GM12878 (cell line): ENCODE measurements around the gene ZNF785. TPM values are rescaled to one million over a fixed set of nuclear protein-coding genes. Genes with fewer than 3 reads are reported as not detected.

Experiments used
- ATAC-seq: fragments of 200-7000 bp; cut with Tn5 transposase; 3 replicates; pipeline ENCODE4 v1.9.1; 2020; ENCODE audit warnings: mild to moderate bottlenecking, moderate library complexity
- BruUV-seq: library from RNA; stranded (reverse); fragments of 400-500 nt; replicated peaks from 2 replicates; lab custom pipeline; 2021; lab: Mats Ljungman, UMichigan
- CTCF ChIA-PET: fragments of 300-600 bp; sonication (Branson Sonifier 250); formaldehyde crosslinking; extraction: SDS; loops from one replicate; lab custom pipeline; 2021; ENCODE audit warnings: inconsistent platforms; lab: Yijun Ruan, JAX
- POLR2A ChIA-PET: fragments of 350-600 bp; formaldehyde crosslinking; extraction: SDS; loops from one replicate; lab custom pipeline; 2021; ENCODE audit warnings: inconsistent platforms; lab: Charles Lee
- RAD21 ChIA-PET: fragments of 300-600 bp; sonication (Branson Sonifier 250); formaldehyde crosslinking; loops from one replicate; lab custom pipeline; 2023; ENCODE audit warnings: antibody characterized with exemption; ENCODE audit not compliant: unreplicated experiment; lab: Charles Lee
- SMC1A ChIA-PET: fragments of 300-600 bp; sonication (Branson Sonifier 250); formaldehyde crosslinking; loops from one replicate; lab custom pipeline; 2023; ENCODE audit not compliant: unreplicated experiment, uncharacterized antibody; lab: Charles Lee
- DNase-seq: peaks from one replicate; pipeline ENCODE4 v3.0.0-alpha.2; 2011; ENCODE audit warnings: low read depth, low spot score
- FAIRE-seq: peaks from 3 replicates; lab custom pipeline; 2011; peaks lifted over from hg19 to GRCh38; lab: Jason Lieb, UNC
- H2AFZ ChIP-seq: 2 replicates; pipeline ENCODE4 v1.6.0; 2011; ENCODE audit warnings: low read depth, low read length, control low read depth; ENCODE audit not compliant: control insufficient read depth
- H3K27ac ChIP-seq: 2 replicates; pipeline ENCODE4 v1.5.1; 2011; ENCODE audit warnings: control low read depth; ENCODE audit not compliant: control insufficient read depth, insufficient read depth
- H3K27me3 ChIP-seq, 2 experiments: replicated peaks in 1 of 2; 2 replicates each; pipeline versions ENCODE4 v1.6.0 to v1.6.1; 2011; ENCODE audit warnings: low read length in 1 of 2; ENCODE audit not compliant: control insufficient read depth in 2 of 2, insufficient read depth in 2 of 2
- H3K36me3 ChIP-seq, 2 experiments: 2 replicates each; pipeline ENCODE4 v1.5.1; 2011; ENCODE audit warnings: low read length in 1 of 2; ENCODE audit not compliant: control insufficient read depth in 2 of 2, insufficient read depth in 2 of 2
- H3K4me1 ChIP-seq: 2 replicates; pipeline ENCODE4 v1.6.1; 2011; ENCODE audit warnings: mild to moderate bottlenecking, low read length, moderate library complexity, mixed read lengths; ENCODE audit not compliant: control insufficient read depth, insufficient read depth
- H3K4me2 ChIP-seq: 2 replicates; pipeline ENCODE4 v1.6.0; 2011; ENCODE audit warnings: control low read depth; ENCODE audit not compliant: control insufficient read depth, insufficient read depth
- H3K4me3 ChIP-seq: fragments of 200-600 bp; sonication (generic); 2 replicates; pipeline ENCODE4 v1.5.1; 2016
- H3K79me2 ChIP-seq: 2 replicates; pipeline ENCODE4 v1.6.0; 2011; ENCODE audit warnings: low read length; ENCODE audit not compliant: control insufficient read depth, insufficient read depth
- H3K9ac ChIP-seq: 2 replicates; pipeline ENCODE4 v1.8.0; 2011; ENCODE audit warnings: low read length, control low read depth, mixed read lengths; ENCODE audit not compliant: control insufficient read depth, insufficient read depth
- H3K9me3 ChIP-seq: replicated peaks from 3 replicates; pipeline ENCODE4 v1.5.1; 2011; ENCODE audit warnings: mild to moderate bottlenecking, low read length; ENCODE audit not compliant: control insufficient read depth, insufficient read depth
- H4K20me1 ChIP-seq: 2 replicates; pipeline ENCODE4 v1.6.0; 2011; ENCODE audit not compliant: control insufficient read depth, insufficient read depth
- BACH1 ChIP-seq: fragments of 450-650 bp; IDR thresholded peaks from 2 replicates; pipeline ENCODE4 v1.6.1; 2017; ENCODE audit warnings: mild to moderate bottlenecking, borderline replicate concordance
- CHD2 ChIP-seq: IDR thresholded peaks from 2 replicates; pipeline ENCODE4 v1.6.1; 2011; ENCODE audit warnings: low read depth, low read length, improper control_type of control experiment, borderline replicate concordance
- HDAC2 ChIP-seq: fragments of 200-600 bp; sonication (generic); IDR thresholded peaks from 2 replicates; pipeline ENCODE4 v1.6.1; 2017
- MAX ChIP-seq: IDR thresholded peaks from 2 replicates; pipeline ENCODE4 v1.6.1; 2012; ENCODE audit warnings: low read depth, low read length, improper control_type of control experiment
- MLLT1 ChIP-seq: fragments of 450-650 bp; IDR thresholded peaks from 2 replicates; pipeline ENCODE4 v1.6.1; 2016; ENCODE audit warnings: mild to moderate bottlenecking
- MYC ChIP-seq: IDR thresholded peaks from 2 replicates; pipeline ENCODE4 v1.6.1; 2011; ENCODE audit warnings: mild to moderate bottlenecking, low read length, moderate library complexity, inconsistent platforms; ENCODE audit not compliant: insufficient read depth, insufficient replicate concordance, insufficient read length, severe bottlenecking
- NBN ChIP-seq: fragments of 450-650 bp; IDR thresholded peaks from 2 replicates; pipeline ENCODE4 v1.6.1; 2016
- NR2C1 ChIP-seq: fragments of 450-650 bp; IDR thresholded peaks from 2 replicates; pipeline ENCODE4 v1.6.1; 2017; ENCODE audit warnings: antibody characterized with exemption, mild to moderate bottlenecking, moderate library complexity
- PKNOX1 ChIP-seq: fragments of 450-650 bp; IDR thresholded peaks from 2 replicates; pipeline ENCODE4 v1.6.1; 2016; ENCODE audit warnings: mild to moderate bottlenecking
- PML ChIP-seq: IDR thresholded peaks from 2 replicates; pipeline ENCODE4 v1.6.1; 2012; ENCODE audit warnings: low read length, inconsistent platforms
- POLR2A ChIP-seq: IDR thresholded peaks from 2 replicates; pipeline ENCODE4 v1.6.1; 2011; ENCODE audit warnings: low read depth, mild to moderate bottlenecking, low read length
- RAD21 ChIP-seq: IDR thresholded peaks from 2 replicates; pipeline ENCODE4 v1.6.1; 2011; ENCODE audit warnings: mild to moderate bottlenecking, low read depth, low read length, moderate library complexity; ENCODE audit not compliant: insufficient read depth
- ZBTB33 ChIP-seq: fragments of 450-650 bp; IDR thresholded peaks from 2 replicates; pipeline ENCODE4 v1.6.1; 2017; ENCODE audit warnings: mild to moderate bottlenecking
- WGBS: methylation state at CpG from one replicate; pipeline ENCODE4 v1.1.6; 2016; ENCODE audit warnings: low lambda C conversion rate; ENCODE audit not compliant: insufficient replicate concordance, insufficient coverage; ENCODE audit errors: missing lambda C conversion rate; 5-methylcytosine and 5-hydroxymethylcytosine counted together
- in situ Hi-C: fragments of 300-500 bp; cut with MboI; formaldehyde crosslinking; loops from 9 replicates; pipeline ENCODE4 v1.14.3; 2018; ENCODE audit warnings: mixed read lengths
- intact Hi-C: fragments of 100-400 bp; cut with micrococcal nuclease; formaldehyde crosslinking; loops from one replicate; pipeline ENCODE4 v1.14.2; 2022; ENCODE audit not compliant: unreplicated experiment
- polyA plus RNA-seq, 11 experiments: library from polyadenylated mRNA; depleted of rRNA in 4 of 11; unstranded in 6 of 11; stranded (reverse) in 5 of 11; fragments of >200 nt; fragmentation: Nextera tagmentation in 4 of 11; fragmentation: Illumina TruSeq in 1 of 11; extraction: Ambion mirVana in 4 of 11; extraction: Trizol in 1 of 11; gene quantifications; 1 replicate in 1 of 11; 2 replicates in 10 of 11; pipeline versions ENCODE4 v1.2.1 to v1.2.3, GENCODE V29; 2011 to 2016; ENCODE audit warnings: inconsistent platforms in 2 of 11, missing spikeins in 2 of 11, low read depth in 1 of 11
- total RNA-seq, 4 experiments: library from RNA; depleted of rRNA in 3 of 4; stranded (reverse); fragments of >200 nt in 3 of 4; fragmentation: Illumina TruSeq in 1 of 4; extraction: Trizol in 1 of 4; gene quantifications; 2 replicates each; pipeline versions ENCODE4 v1.2.1 to v1.2.3, GENCODE V29; 2013 to 2021
- TF ChIP-seq, protein P1 (sequence below): IDR thresholded peaks from 2 replicates; pipeline ENCODE4 v1.6.1; 2011; ENCODE audit warnings: borderline replicate concordance, low read depth, mild to moderate bottlenecking, moderate library complexity, mixed read lengths, low read length; ENCODE audit not compliant: insufficient read depth; ENCODE audit errors: extremely low read length
- TF ChIP-seq, protein P2 (sequence below): fragments of 450-650 bp; IDR thresholded peaks from 2 replicates; pipeline ENCODE4 v1.6.1; 2017; ENCODE audit warnings: low read depth, mild to moderate bottlenecking, moderate library complexity

The ZNF785 gene
- total and polyA plus RNA-seq, 10 of the 15 experiments (the other 5 are each of a cell fraction or from before 2014, with no cell fraction given) = 0.87 to 11.5 (median 7.5) TPM

GRCh38 chr16:30569746-30570635, 15.5 kb downstream of the ZNF785 start:
- in situ Hi-C loops = no loop called here
- POLR2A ChIA-PET = interaction anchor here (0.9 to 3.1 kb wide), 3 partner anchors 8 to 140 kb away, joined by 3 to 31 read pairs (median 14); partner anchors contain the start of genes DCTPP1 and ZNF764
- H3K27ac ChIP-seq = no peak overlapping the region
- no peak for TF ChIP-seq RAD21
- TF ChIP-seq CHD2 = no peak
- no peak for TF ChIP-seq ZBTB33
- no peak for TF ChIP-seq NBN
- no peak for TF ChIP-seq MAX
- TF ChIP-seq NR2C1 = no peak
- TF ChIP-seq PML = no peak
- no peak for TF ChIP-seq PKNOX1
- TF ChIP-seq MYC = no peak
- TF ChIP-seq BACH1 = no peak
- TF ChIP-seq POLR2A = no peak
- TF ChIP-seq, protein P1, sequence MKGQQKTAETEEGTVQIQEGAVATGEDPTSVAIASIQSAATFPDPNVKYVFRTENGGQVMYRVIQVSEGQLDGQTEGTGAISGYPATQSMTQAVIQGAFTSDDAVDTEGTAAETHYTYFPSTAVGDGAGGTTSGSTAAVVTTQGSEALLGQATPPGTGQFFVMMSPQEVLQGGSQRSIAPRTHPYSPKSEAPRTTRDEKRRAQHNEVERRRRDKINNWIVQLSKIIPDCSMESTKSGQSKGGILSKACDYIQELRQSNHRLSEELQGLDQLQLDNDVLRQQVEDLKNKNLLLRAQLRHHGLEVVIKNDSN = no peak
- TF ChIP-seq, protein P2, sequence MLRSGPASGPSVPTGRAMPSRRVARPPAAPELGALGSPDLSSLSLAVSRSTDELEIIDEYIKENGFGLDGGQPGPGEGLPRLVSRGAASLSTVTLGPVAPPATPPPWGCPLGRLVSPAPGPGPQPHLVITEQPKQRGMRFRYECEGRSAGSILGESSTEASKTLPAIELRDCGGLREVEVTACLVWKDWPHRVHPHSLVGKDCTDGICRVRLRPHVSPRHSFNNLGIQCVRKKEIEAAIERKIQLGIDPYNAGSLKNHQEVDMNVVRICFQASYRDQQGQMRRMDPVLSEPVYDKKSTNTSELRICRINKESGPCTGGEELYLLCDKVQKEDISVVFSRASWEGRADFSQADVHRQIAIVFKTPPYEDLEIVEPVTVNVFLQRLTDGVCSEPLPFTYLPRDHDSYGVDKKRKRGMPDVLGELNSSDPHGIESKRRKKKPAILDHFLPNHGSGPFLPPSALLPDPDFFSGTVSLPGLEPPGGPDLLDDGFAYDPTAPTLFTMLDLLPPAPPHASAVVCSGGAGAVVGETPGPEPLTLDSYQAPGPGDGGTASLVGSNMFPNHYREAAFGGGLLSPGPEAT = no peak
- TF ChIP-seq MLLT1 = no peak
- TF ChIP-seq HDAC2 = no peak

More at GRCh38 chr16:30569746-30570635, 15.5 kb downstream of the ZNF785 start:
- H3K4me2 ChIP-seq = peak overlapping the region; percentile 26; the same call in 1 of the 2 replicates
- 97% methylated on average over 40 of the region's 44 CpGs for WGBS
- peaks cover 11% of the 10 kb centered on the region for H3K79me2 ChIP-seq
- ChIA-PET SMC1A (interaction anchor here (0.7 to 1.2 kb wide), 4 partner anchors 11 to 150 kb away, joined by 3 to 4 read pairs (median 3); partner anchors contain the start of gene DCTPP1), CTCF (interaction anchor here (1.2 to 3.1 kb wide), 3 partner anchors 8 to 34 kb away, joined by 5 to 13 read pairs (median 8); partner anchors contain the start of gene ZNF764), RAD21 (interaction anchor here (1.1 to 3.3 kb wide), 5 partner anchors 12 to 140 kb away, joined by 4 to 28 read pairs (median 8); partner anchors contain the start of genes DCTPP1, ZNF764 and ZNF785)
- DNase-seq (no peak), FAIRE-seq (no peak), ATAC-seq (no peak)
- no peaks in the 10 kb centered on the region; a peak in 1 of 4 replicates for H3K36me3 ChIP-seq
- intact Hi-C loops = loop anchor here (10.0 kb wide), 1 partner anchor 85 kb away; the partner anchor contains the start of genes FBRS and PRR14
- BruUV-seq = no TSS peak
- H3K4me3 ChIP-seq = no peak overlapping the region
- no peaks in the 10 kb centered on the region for H3K27me3 ChIP-seq
- no peaks in the 10 kb centered on the region for H4K20me1 ChIP-seq
- no peaks in the 10 kb centered on the region for H3K9me3 ChIP-seq
- H2AFZ ChIP-seq = no peak overlapping the region
- H3K9ac ChIP-seq = no peak overlapping the region
- peaks cover 27% of the 10 kb centered on the region for H3K4me1 ChIP-seq
